GM12865 (cell line): Measurements from ENCODE around the gene ATAT1.

ENCODE experiments used
- DNase-seq: peaks from one replicate; pipeline ENCODE4 v3.0.0; 2010; ENCODE audit warnings: low read depth
- H3K4me3 ChIP-seq: 2 replicates; pipeline ENCODE4 v1.5.1; 2011; ENCODE audit warnings: mild to moderate bottlenecking, low read depth, low read length, control low read depth
- CTCF ChIP-seq: IDR thresholded peaks from 2 replicates; pipeline ENCODE4 v1.5.1; 2011; ENCODE audit warnings: low read length, control low read depth, low read depth, inconsistent platforms; ENCODE audit not compliant: insufficient read depth; ENCODE audit errors: missing control alignments

The ATAT1 gene

DNA sequence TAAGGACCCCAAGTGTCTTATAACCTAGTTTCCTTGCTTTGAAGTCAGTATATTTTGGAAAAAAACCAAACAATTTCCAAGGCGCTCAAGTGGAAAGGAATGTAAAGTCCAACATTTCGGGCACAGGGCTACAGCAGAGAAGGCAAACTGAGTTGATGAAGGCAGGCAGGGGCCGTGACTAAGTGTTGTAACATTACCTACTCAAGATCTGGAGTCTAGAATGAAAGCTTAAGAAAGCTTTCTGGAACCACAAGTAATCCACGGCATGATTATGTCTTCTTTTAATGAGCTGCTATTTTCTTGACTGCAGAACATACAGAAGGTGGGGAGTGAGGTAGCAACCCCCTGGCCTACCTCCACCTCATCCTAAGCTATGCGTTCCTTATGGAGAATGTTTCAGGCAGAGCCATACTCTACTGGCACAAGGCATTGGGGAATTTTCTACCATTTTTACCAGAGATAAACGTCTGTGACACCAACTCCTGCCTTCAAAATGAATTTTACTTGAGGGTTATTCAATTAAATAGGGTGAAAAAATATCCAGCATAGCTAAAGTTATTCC lies 13.9 kb upstream of the ATAT1 start:
- no peak for TF ChIP-seq CTCF
- no peak for DNase-seq
- H3K4me3 ChIP-seq = no peak overlapping the region

DNA sequence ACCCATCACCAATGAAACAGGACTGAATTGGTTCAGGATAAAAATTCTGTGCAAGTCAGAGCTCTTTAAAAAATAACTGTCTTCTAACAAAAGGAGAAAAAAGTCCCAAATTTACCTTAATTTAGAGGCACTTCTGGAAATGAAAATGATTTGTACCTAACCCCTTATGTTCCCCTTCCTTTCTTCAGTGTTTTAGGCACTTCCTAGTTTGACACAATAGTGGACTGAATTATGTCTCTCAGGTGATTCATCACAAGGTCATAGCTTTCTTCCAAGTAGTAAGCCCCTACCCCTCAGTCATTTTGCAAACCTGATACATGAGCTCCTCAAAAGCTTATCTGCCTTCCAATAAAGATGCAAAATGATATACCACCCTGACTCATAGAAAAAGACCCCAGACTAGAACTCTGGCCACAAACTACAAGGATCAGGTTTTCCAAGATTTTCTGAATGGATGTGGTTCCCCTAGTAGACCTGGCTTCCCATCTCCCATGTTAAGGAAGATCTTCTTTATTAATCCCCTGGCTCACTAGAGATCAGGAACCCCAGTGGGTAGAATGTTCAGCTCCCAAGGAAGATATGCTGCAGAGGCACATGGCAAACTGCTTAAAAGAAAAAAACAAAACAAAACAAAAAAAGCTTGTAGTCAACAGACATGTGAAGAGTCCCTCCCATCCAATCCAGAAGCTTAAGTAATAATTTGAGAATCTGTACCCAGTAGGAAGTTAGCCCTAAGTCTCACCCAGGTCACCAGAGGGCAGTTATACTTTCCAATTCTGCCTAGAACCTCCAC lies 13.2 kb upstream of the ATAT1 start:
- no peak for DNase-seq
- H3K4me3 ChIP-seq = no peak overlapping the region
- TF ChIP-seq CTCF = no peak

- DNase-seq = peak; percentile 46
- TF ChIP-seq CTCF = no peak
- H3K4me3 ChIP-seq = peak overlapping the region; percentile 86
Observed at GRCh38 chr6:30614044-30614842, 12.4 kb upstream of the ATAT1 start.

GRCh38 chr6:30614843-30615218 lies 11.8 kb upstream of the ATAT1 start:
- peak overlapping the region; percentile 86 for H3K4me3 ChIP-seq
- DNase-seq = peak; percentile 98
- no peak for TF ChIP-seq CTCF

- H3K4me3 ChIP-seq = peak overlapping the region; percentile 86
- TF ChIP-seq CTCF = no peak
- DNase-seq = peak; percentile 86
Observed at GRCh38 chr6:30615219-30615957, 11.3 kb upstream of the ATAT1 start.

- no peak for TF ChIP-seq CTCF
- peak; percentile 64 for DNase-seq
- peak overlapping the region; percentile 86 for H3K4me3 ChIP-seq
Observed at GRCh38 chr6:30615958-30616810, 10.5 kb upstream of the ATAT1 start.
